ENCODE results near the gene ASCC2.
A peak's percentile ranks its signal among the peaks of the same experiment; 100 is the strongest.
"Not testable (repeated sequence)": the region's sequence is repeated elsewhere in the genome, so short reads cannot be mapped to it uniquely, and the experiment has no call there.

Gene ASCC2

DNA sequence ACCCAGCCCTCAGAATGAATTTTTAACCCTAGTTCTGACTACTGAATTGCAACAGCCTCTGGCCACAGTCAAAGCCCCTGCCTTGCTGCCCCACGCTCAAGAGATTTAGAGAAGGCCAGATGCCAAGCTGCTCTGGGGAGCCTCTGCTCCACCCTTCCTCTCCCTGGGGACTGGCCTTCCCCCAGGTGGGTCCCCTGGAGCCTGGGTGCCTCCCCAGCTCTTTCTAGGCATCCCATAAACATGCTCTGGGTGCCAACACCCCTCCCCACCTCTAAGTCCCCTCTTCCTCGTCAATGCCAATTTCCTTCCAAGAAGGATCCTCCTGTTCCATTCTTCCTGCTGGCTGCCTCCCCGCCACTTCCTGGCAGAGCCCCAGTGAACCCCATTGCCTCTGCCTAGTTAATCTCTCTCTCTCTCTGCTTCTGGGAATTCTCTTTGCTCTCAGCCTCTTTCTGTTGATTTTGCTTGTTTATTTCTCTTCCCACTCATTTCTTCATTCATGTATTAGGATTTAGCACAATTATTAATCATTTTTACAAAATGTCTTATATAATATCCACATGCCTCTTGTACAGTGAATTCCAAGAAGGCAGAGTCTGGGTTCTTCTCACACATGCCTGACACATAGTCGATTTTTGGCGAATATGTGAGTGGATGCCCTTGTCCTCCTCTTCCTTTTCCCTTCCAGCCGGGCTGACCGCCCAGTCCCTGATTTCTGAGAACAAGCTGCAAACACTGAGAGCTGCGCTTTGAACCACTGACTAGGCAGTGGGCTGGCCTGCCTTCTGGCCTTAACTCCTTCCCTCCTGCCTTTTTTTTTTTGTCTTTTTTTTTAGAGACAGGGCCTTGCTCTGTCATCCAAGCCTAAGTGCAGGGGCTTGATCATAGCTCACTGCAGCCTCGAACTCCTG, 53.4 kb downstream of the ASCC2 start:
- no peak for DNase-seq

DNA sequence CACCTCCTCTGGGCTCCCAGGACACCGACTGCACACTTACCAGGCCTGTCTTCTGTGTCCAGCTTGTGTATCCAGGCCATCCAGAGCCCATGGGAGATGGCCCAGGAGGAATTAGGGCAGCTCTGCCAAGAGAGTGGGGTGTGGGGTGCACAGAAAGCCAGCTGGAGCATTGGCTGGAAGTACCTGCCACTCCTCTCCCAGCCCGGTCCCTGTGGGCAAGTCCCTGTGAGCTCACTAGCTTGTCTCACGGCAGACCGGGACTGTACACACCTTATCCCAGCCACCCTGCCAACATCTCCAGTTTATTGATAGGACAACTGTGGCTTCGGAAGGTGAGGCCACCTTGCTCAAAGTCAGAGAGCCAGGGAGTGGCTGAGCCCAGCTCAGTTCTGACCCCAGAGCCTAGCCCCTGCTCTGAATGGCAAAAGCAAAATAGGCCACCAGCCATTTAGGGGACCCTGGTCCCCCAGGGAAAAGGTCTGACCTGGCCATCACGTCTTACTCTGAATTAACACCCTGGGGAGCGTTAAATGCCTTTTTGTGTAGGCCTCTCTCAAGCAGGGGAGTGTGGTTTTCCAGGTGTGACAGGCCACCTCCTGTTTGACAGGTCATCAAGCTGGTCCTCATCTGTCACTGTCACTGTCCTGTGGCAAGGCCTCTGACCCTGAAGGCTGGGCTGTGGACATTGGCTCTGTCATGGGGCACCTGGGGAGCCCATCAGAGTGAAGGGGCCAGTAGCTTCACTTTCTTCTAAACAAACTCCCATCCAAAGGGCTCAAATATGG, 55.8 kb downstream of the ASCC2 start:
- no peak for DNase-seq

DNA sequence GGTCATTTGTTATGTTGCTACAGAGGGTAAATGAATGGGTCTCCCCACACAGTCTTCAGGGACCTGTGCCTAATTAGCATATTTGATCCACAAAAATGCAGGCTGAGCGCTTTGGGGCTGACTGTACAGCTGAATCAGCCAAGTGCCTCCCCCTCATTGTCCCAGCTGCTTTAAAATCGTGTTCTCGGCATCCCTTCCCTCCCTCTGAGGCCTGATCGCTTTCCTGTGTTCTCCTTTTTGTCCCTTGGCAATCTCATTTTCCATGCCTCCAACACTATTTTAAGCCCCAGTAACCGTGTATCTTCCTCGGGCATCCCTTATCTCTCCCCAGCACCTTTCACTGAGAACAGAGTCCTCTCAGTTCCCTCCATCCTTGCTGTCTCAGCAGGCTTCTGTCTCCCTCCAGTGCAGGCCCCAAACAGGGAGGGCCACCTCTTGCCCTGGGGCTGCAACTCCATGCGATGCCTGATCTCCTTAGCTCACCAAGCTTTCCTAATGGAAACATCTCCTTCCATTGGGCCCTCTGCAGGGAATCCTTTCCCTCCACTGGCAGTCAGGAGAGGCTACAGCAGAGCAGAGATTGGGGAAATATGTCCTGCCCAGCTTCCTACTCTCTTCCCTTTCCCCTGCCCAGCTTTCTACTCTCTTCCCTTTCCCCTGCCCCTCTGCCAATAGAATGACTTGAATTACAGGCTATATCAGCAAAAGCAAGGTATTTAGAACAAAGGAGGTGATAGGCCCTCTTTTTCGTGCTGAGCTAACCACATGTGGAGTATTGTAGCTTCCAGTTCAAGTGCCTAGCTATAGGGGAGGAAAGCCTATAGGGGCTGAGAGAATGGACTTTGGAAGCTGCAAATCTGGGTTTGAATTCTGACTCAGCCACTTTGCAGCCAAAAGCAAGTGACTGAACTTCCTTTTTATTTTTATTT, 57.1 kb downstream of the ASCC2 start:
- no peak for DNase-seq

DNA sequence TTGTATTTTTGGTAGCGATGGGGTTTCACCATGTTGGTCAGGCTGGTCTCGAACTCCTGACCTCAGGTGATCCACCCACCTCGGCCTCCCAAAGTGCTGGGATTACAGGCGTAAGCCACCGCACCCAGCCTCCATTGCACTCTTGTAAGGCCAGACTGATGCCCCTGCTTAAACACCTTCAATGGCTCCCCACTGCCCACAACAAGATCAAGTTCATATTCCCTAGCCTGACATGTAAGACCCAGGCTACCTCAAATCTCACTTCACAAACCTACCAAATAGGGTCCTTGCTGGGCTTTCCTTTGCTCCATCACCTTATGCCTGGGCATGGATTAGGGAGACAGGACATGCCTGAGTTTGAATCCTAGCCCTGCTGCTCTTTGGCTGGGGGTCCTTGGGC, 57.9 kb downstream of the ASCC2 start:
- no peak for DNase-seq

DNA sequence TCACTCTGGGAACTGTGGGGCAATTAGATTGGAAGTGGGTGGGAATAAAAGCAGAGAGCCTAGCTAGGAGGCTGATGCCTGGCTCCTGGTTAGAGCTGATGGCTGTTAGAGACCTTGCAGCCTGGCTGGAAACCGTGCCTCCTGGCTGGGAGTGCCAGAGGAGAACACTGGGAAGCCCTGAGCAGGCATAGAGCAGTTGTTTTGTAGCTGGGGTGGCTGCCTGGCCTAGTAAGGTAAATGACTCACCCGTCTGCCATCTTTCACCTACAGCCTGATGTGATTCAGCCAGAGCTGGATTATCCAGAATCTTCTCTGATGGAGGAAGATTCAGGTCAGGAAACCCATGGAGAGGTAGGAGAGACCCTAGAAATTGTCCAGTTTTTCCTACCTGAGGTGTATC, 64.8 kb downstream of the ASCC2 start:
- DNase-seq = no peak

DNA sequence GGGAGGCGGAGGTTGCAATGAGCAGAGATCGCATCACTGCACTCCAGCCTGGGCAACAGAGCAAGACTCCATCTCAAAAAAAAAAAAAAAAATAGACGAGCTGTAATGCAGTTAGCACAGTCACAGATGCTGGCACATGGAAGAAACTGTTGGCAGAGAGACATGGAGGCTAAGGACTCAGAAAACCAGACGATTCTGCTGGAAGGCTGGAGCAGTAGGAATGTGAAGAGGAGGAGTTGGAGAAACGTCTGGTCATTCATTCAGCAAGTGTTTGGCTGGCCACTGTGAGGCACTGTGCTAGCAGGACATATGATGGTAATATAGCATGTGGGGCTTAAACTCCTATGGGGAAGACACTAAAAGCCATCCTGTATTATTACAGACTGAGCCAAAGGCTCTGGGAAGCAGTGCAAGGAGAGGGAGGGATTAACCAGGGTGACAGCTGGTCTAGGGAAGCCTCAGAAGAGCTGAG, 65.9 kb downstream of the ASCC2 start:
- peak in 1 of 2 donors; percentile 9 for DNase-seq

DNA sequence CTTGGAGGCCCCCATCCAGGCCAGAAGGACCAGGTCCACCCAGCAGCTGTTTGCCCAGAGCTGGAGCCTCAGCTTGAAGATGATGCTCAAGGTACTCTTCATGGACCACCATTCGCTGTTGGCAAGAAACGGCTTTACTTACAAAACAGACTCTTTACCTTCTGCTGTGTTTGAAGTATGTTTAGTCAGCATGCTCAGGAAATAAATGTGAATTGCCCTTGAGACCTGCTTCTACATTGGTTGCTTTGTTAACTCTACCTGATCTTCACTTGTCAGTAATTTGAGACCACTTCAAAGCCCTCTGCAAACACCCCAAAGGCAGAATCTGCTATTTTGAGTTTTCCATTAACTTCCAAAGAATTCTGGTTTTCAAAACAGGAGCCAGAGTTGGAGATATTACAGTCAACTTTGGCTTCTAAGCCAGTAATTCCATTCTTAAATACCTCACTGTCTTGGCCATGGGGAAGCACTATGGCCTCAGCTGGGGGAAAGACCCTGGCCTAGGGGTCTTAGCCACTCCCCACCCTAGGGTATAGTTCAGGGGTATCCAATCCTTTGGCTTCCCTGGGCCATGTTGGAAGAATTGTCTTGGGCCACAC, 68.3 kb downstream of the ASCC2 start:
- DNase-seq = no peak

DNA sequence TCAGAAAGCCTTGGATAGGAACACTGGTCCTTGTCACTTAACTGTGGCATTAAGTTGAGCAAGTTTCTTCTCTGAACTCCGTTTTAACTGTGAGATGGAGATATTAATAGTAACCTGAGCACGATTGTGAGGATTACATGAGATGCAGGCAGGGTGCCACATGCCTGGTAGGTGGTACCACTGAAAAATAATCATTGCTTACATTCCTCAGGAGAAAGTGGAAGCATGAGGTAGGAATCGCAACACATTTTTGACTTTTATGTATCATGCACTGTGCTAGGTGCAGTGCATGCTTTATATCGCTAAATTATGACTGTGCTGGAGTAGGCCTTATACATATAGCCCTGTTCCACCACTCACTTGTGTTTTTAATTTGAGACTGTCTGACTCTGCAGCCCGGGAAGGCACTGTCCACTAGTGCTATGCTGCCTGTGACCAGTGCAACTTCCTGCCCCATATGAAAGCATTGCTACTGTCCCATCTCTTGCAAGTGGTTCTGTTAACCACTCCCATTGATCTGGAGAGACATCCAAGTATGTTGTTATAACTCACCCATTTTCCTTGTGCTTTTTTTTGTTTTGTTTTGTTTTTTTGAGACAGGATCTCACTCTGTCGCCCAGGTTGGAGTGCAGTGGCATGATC, 69.9 kb downstream of the ASCC2 start:
- no peak for DNase-seq

DNA sequence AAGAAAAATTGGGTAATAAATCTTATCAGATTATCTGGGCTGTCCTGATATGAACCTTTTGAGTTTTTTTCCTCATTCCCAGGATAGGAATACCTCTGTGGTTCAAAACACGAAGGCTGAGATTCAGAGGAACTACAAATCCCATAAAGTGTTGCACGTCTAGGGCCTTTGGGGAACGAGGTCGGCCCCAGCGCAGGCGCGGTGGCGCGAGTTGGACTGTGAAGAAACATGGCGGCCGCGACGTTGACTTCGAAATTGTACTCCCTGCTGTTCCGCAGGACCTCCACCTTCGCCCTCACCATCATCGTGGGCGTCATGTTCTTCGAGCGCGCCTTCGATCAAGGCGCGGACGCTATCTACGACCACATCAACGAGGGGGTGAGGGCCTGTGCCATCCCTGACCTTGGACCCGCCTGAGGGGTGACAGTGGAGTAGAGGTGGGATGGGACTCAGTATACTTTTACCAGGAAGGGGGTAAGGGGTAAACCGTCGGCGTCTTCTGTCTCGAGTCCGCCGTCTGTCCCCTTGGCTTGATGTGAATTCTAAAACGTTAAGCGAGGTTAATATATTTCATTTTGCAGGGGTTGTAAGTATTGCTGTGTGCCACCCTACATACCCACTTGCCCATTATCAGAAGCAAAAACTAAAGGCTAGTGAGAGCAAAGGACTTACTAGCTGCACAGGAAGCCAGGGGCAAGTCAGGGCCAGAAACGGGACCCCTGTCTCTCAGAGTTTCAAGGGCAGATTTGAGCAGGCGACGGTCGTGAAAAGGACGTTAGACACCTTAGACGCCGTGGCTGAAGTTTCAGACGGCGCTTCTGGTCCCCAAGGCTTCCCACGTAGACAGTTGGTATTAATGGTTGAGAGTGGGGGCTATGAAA, 70.7 kb downstream of the ASCC2 start, which contains the start of gene UQCR10:
Gene UQCR10, plus strand, starts transcription at position 199 of the 881 bp plus-strand sequence. Its CDS starts 30 bp downstream, at position 229.
- DNase-seq = peak in 1 of 2 donors; percentile 89

DNA sequence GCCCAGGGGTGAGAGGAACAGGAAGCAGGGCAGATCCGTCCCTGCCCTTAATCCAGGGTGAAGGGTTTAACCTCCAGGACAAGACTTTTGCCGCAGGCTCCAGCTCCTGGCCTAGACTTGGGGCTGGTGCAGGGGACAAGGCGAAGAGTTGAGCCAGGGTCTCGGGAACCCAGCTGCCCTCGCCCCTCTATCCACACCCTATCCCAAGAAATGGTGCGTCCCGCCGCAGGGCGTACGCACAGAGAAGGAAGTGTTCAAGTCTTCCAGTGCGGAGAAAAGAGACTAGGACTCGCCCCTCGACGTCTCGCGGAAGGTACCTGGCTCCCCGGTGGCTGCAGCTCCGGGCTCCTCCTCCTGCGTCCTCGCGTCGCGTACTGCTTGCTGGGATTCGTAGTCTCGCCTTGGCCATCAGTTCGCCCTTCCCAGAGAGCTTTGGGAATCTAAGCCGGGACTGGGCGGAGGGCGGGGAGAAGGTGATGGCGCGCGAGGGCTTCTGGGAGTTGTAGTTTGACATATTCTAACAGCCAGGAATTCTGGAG, 71.4 kb downstream of the ASCC2 start, which contains the start of gene ZMAT5:
Gene ZMAT5, minus strand, starts transcription at position 376 of the 539 bp plus-strand sequence. CDS start 18,463 bp downstream, outside the sequence.
- peak; percentile 96 for DNase-seq

DNA sequence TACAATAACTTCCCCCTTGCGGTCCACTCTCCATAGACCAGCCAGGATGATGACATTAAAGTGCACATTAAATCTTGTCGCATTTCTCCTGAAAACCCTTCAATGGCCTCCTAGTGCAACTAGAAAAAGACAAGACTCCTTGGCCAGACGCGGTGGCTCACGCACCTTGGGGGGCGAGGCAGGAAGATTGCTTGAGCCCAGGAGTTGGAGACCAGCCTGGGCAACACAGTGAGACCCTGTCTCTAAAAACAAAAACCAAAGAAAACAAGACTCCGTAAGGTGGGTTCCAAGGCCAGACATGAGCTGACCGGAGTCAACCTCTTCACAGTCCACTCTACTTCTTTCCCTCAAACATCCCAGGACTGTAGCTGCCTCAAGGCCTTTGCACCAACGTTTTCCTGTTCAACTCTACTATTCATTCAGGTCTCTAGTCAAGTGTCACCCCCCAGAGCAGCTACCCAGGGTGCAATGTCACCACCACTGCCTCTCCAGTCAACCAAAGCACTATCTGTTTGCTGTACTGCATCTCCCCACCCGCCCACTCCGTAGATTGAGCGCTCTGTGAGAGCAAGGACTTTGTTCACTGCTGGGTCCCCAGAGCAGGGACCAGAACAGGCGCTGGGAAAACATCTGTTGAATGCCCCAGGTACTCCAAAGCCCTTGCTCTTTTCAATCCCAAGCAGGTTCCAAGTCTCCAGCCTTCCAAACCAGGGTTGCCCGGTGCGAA, 72.0 kb downstream of the ASCC2 start:
- DNase-seq = peak; percentile 5 to 24

DNA sequence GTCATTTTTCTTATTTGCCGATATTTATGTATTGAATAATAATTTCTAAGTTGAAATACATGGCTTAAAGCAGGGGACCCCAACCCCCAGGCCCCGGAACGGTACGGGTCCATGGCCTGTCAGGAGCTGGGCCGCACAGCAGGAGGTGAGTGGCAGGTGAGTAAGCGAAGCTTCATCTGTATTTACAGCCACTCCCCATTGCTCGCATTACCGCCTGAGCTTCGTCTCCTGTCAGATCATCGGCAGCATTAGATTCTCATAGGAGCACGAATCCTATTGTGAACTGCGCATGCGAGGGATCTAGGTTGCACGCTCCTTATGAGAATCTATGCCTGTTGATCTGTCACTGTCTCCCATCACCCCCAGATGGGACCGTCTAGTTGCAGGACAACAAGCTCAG, 75.8 kb downstream of the ASCC2 start:
- DNase-seq = no peak

DNA sequence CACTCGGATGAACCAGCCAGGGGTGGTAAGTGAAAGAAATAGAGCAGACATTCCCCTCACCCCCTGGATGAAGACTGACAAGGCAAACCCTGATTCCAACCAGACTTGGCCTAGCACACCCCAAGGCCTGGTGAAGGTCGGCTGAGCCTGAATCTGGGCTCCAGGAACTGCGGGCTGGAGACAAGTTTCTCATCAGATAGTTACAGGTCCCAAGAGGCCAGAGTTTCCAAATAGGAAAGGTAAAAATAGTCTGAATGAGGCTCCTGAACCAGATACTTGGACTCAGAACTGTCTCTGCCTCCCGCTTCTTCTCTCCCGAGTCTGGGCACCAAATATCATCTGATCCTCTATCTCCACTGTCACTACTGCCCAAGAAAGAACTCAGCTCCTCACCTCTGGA, 79.1 kb downstream of the ASCC2 start:
- DNase-seq = no peak

DNA sequence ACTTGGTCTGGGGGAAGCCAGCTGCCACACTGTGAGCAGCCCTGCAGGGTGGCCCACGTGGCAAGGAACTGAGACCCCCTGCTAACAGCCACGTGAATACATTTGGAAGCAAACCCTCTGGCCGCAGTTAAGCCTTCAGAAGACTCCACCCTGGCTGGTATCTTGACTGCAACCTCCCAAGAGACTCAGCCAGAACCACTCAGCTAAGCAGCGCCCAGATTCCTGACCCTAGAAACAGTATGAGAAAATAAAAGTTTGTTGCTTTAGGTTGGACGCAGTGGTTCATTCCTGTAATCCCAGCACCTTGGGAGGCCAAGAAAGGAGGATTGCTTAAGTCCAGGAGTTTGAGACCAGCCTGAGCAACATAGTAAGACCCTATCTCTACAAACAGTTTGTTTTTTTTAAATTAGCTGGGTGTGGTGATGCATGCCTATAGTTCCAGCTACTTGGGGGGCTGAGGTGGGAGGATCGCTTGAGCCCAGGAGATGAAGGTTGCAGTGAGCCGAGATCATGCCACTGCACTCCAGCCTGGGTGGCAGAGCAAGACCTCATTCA, 79.9 kb downstream of the ASCC2 start:
- DNase-seq = no peak

DNA sequence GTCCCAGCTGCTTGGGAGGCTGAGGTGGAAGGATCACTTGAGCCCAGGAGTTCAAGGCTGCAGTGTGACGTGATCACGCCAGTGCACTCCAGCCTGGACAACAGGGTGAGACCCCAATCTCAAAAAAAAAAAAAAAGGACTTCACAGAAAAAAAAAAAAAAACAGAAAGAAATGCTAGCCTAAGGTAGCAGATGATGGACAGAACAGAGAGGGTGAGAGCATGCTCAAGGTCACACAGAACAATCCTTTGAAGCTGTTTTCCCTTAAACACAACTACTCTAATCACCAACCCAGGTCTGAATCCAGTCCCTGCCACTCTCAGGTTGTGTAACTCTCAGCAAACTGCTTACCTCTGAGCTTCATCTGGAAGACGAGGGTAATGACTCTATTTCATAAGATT, 81.0 kb downstream of the ASCC2 start:
- DNase-seq = no peak

DNA sequence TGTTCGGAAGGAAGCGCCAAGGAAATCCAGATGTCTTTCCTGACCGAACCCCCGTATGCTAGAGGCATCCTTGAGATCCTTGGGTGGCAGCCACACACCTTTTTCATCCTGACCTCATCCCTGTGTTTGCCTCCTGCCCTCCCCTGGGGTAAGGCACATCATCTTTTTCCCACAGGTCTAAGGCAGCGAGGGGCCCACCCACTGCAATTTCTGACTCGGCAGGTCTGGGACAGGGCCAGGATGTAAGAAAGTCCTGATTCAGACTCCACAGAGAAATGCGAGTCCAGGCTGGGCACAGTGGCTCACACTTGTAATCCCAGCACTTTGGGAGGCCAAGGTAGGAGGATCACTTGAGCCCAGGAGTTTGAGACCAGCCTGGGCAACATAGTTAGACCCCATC, 81.7 kb downstream of the ASCC2 start:
- DNase-seq = no peak

DNA sequence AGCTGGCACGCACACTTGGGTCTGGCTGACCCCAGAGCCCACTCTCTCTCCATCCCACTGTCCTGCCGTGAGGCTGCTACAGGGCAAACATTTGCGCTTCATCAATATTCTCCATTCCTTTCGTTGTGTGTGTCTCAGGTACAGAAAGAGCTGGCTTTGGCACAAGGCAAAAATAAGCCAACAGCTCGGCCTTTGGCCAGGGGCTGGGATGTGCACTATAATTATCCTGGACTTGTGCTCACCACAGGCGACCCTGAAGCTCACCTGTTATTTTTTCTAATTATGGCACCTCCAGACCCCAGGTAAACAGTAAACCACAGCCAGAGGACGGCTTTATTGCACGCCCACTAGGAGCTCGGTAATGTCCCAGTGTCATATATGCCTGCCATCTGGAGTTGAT, 82.2 kb downstream of the ASCC2 start:
- no peak for DNase-seq

DNA sequence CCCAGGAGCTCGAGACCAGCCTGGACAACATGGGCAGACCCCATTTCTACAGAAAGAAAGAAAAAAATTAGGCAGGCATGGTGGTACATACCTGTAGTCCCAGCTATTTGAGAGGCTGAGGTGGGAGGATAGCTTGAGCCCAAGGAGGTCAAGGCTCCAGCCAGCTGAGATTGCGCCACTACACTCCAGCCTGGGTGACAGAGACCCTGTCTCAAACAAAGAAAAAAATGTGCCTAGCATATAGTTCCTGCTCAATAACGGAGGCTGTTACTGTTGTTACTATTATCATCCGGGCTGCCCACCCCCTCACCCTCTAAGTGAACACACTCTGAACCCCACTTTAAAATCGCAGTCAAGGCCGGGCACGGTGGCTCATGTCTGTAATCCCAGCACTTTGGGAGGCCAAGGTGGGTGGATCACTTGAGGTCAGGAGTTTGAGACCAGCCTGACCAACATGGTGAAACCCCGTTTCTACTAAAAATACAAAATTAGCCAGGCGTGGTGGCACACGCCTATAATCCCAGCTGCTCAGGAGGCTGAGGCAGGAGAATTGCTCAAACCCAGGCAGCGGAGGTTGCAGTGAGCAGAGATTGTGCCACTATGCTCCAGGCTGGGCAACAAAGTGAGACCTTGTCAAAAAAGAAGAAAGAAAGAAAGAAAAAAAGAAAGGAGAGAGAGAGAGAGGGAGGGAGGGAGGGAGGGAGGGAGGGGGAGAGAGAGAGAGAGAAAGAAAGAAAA, 83.2 kb downstream of the ASCC2 start:
- DNase-seq = not testable (repeated sequence)
